K562 (cell line): ENCODE data around the gene MADCAM1. TPM values are rescaled to one million over a fixed set of nuclear protein-coding genes. Genes with fewer than 3 reads are reported as not detected.
A peak's percentile ranks its signal among the peaks of the same experiment; 100 is the strongest.

Experiments used
- ATAC-seq: fragments of 200-7000 bp; cut with Tn5 transposase; 3 replicates; pipeline ENCODE4 v1.9.1; 2020; ENCODE audit warnings: moderate library complexity
- BruUV-seq: library from RNA; stranded (reverse); fragments of 400-500 nt; replicated peaks from 2 replicates; lab custom pipeline; 2021; lab: Mats Ljungman, UMichigan
- CTCF ChIA-PET: fragments of 300-600 bp; formaldehyde crosslinking; extraction: SDS; loops from one replicate; lab custom pipeline; 2021; ENCODE audit warnings: low intra/inter-chr PET ratio; lab: Yijun Ruan, JAX
- POLR2A ChIA-PET: fragments of 300-600, 350-650 bp; sonication (Branson Sonifier 250); formaldehyde crosslinking; extraction: SDS; loops from one replicate; lab custom pipeline; 2021; ENCODE audit warnings: antibody characterized with exemption, inconsistent platforms; lab: Yijun Ruan, JAX
- DNase-seq, 4 experiments: peaks; one replicate each; pipeline versions ENCODE4 v3.0.0 to v3.0.0-alpha.2; 2011 to 2018; ENCODE audit warnings: low spot score in 3 of 4, mixed read lengths in 3 of 4; ENCODE audit errors: extremely low read depth in 1 of 4
- FAIRE-seq: peaks from 2 replicates; lab custom pipeline; 2011; peaks lifted over from hg19 to GRCh38; lab: Jason Lieb, UNC
- H2AFZ ChIP-seq: 2 replicates; pipeline ENCODE4 v1.6.0; 2011; ENCODE audit warnings: low read depth, low read length, control low read depth, inconsistent platforms
- H3K27ac ChIP-seq: fragments of 200-600 bp; 3 replicates; pipeline ENCODE4 v1.8.0; 2011; ENCODE audit warnings: low read depth, mild to moderate bottlenecking, control low read depth, inconsistent platforms, low read length, moderate library complexity, mixed read lengths; ENCODE audit errors: extremely low read depth
- H3K27me3 ChIP-seq, 2 experiments: fragments of 300-600 bp in 1 of 2; 2 replicates in 1 of 2; 3 replicates in 1 of 2; pipeline versions ENCODE4 v1.6.0 to v1.8.0; 2011; ENCODE audit warnings: inconsistent platforms in 2 of 2, low read length in 2 of 2, mild to moderate bottlenecking in 1 of 2, mixed read lengths in 1 of 2, moderate library complexity in 1 of 2; ENCODE audit not compliant: control insufficient read depth in 2 of 2, insufficient read depth in 2 of 2
- H3K36me3 ChIP-seq: fragments of 300-600 bp; 3 replicates; pipeline ENCODE4 v1.8.0; 2011; ENCODE audit warnings: mild to moderate bottlenecking, low read length, inconsistent platforms; ENCODE audit not compliant: control insufficient read depth, insufficient read depth
- H3K4me1 ChIP-seq, 2 experiments: fragments of 200-600 bp in 1 of 2; replicated peaks in 1 of 2; 2 replicates in 1 of 2; 3 replicates in 1 of 2; pipeline versions ENCODE4 v1.5.1 to v1.8.0; 2011; ENCODE audit warnings: inconsistent platforms in 2 of 2, low read length in 2 of 2, mild to moderate bottlenecking in 1 of 2, mixed read lengths in 1 of 2, moderate library complexity in 1 of 2; ENCODE audit not compliant: control insufficient read depth in 2 of 2, insufficient read depth in 2 of 2
- H3K4me2 ChIP-seq: 2 replicates; pipeline ENCODE4 v1.6.1; 2011; ENCODE audit warnings: low read length, control low read depth, inconsistent platforms, mixed read lengths; ENCODE audit not compliant: insufficient read depth
- H3K4me3 ChIP-seq: fragments of 200-600 bp; sonication (generic), shearing (Covaris generic); 2 replicates; pipeline ENCODE4 v1.5.1; 2016; ENCODE audit warnings: control low read depth, inconsistent platforms
- H3K79me2 ChIP-seq: fragments of 200-600 bp; 3 replicates; pipeline ENCODE4 v1.8.0; 2011; ENCODE audit warnings: low read length, inconsistent platforms; ENCODE audit not compliant: control insufficient read depth, insufficient read depth
- H3K9ac ChIP-seq, 2 experiments: 2 replicates each; pipeline versions ENCODE4 v1.6.0 to v1.6.1; 2011; ENCODE audit warnings: low read depth in 2 of 2, low read length in 2 of 2, control low read depth in 1 of 2, inconsistent platforms in 1 of 2, mild to moderate bottlenecking in 1 of 2, mixed read lengths in 1 of 2; ENCODE audit not compliant: insufficient read depth in 1 of 2
- H3K9me1 ChIP-seq: one replicate; pipeline ENCODE4 v1.6.0; 2011; ENCODE audit warnings: inconsistent platforms, mild to moderate bottlenecking, low read length, moderate library complexity; ENCODE audit not compliant: control insufficient read depth, insufficient read depth
- H3K9me3 ChIP-seq: replicated peaks from 2 replicates; pipeline ENCODE4 v1.5.1; 2011; ENCODE audit warnings: low read depth, low read length, inconsistent platforms; ENCODE audit not compliant: control insufficient read depth, insufficient read depth
- H4K20me1 ChIP-seq: replicated peaks from 2 replicates; pipeline ENCODE4 v1.6.1; 2011; ENCODE audit warnings: low read length, inconsistent platforms, mixed read lengths; ENCODE audit not compliant: control insufficient read depth, insufficient read depth
- BCOR ChIP-seq: fragments of 450-650 bp; IDR thresholded peaks from 2 replicates; pipeline ENCODE4 v1.6.1; 2016
- DEAF1 ChIP-seq: fragments of 450-650 bp; formaldehyde crosslinking; IDR thresholded peaks from 2 replicates; pipeline ENCODE4 v1.4.0; 2020; ENCODE audit warnings: mild to moderate bottlenecking, moderate library complexity
- EGR1 ChIP-seq: fragments of 450-650 bp; conservative IDR thresholded peaks from 2 replicates; pipeline ENCODE4 v1.6.1; 2017; ENCODE audit warnings: mild to moderate bottlenecking
- KDM1A ChIP-seq, 2 experiments: fragments of 450-650 bp; IDR thresholded peaks; 2 replicates each; pipeline ENCODE4 v1.6.1; 2016; ENCODE audit warnings: mild to moderate bottlenecking in 2 of 2
- KLF10 ChIP-seq: fragments of 250-450 bp; sonication (Bioruptor Pico); IDR thresholded peaks from 2 replicates; pipeline ENCODE4 v1.6.1; 2021; ENCODE audit warnings: matching md5 sums
- PHTF2 ChIP-seq: fragments of 250-450 bp; sonication (Bioruptor Pico); IDR thresholded peaks from 2 replicates; pipeline ENCODE4 v1.5.0; 2021; ENCODE audit warnings: mild to moderate bottlenecking
- RBM25 ChIP-seq: fragments of 200-400 bp; formaldehyde crosslinking; IDR thresholded peaks from 2 replicates; pipeline ENCODE4 v1.6.1; 2018; ENCODE audit warnings: low read length, low read depth, moderate library complexity; ENCODE audit not compliant: severe bottlenecking
- STAG1 ChIP-seq: sonication (generic); formaldehyde crosslinking; IDR thresholded peaks from 2 replicates; pipeline ENCODE4 v1.5.0; 2020; ENCODE audit warnings: missing genetic modification reagents, borderline replicate concordance
- VEZF1 ChIP-seq: fragments of 200-800 bp; sonication (Bioruptor generic); IDR thresholded peaks from 2 replicates; pipeline ENCODE4 v1.6.1; 2017; ENCODE audit warnings: missing genetic modification characterization, missing compliant biosample characterization
- ZFP36 ChIP-seq: fragments of 150-350 bp; IDR thresholded peaks from 2 replicates; pipeline ENCODE4 v1.6.1; 2018; ENCODE audit warnings: low read length, low read depth; ENCODE audit not compliant: partially characterized antibody
- ZNF232 ChIP-seq: sonication (generic); formaldehyde crosslinking; IDR thresholded peaks from 2 replicates; pipeline ENCODE4 v1.8.0; 2022; ENCODE audit warnings: mild to moderate bottlenecking, missing genetic modification reagents
- ZNF282 ChIP-seq: sonication (generic); formaldehyde crosslinking; IDR thresholded peaks from 2 replicates; pipeline ENCODE4 v1.8.1; 2023; ENCODE audit warnings: missing genetic modification reagents
- ZNF408 ChIP-seq: fragments of 250-450 bp; sonication (Bioruptor Pico); IDR thresholded peaks from 2 replicates; pipeline ENCODE4 v1.4.0; 2020; ENCODE audit warnings: low read depth, mild to moderate bottlenecking, moderate library complexity
- WGBS: fragments of 100-300 bp; shearing (Covaris generic); methylation state at CpG from one replicate; pipeline ENCODE4 v1.1.6; 2016; ENCODE audit warnings: low coverage, mixed read lengths; ENCODE audit not compliant: insufficient coverage; ENCODE audit errors: missing lambda C conversion rate; 5-methylcytosine and 5-hydroxymethylcytosine counted together
- in situ Hi-C: fragments of 300-500 bp; cut with MboI; formaldehyde crosslinking; loops from 4 replicates; pipeline ENCODE4 v1.15.0; 2018; ENCODE audit warnings: inconsistent platforms, mixed read lengths
- intact Hi-C: fragments of 100-400 bp; cut with micrococcal nuclease; formaldehyde crosslinking; loops from 2 replicates; pipeline ENCODE4 v1.14.2; 2022
- polyA plus RNA-seq, 8 experiments: library from polyadenylated mRNA; depleted of rRNA in 4 of 8; stranded (reverse) in 5 of 8; unstranded in 3 of 8; fragments of >200 nt; fragmentation: Nextera tagmentation in 2 of 8; fragmentation: Illumina TruSeq in 1 of 8; extraction: Ambion mirVana in 2 of 8; extraction: Trizol in 1 of 8; gene quantifications; 2 replicates each; pipeline versions ENCODE4 v1.2.1 to v1.2.3, GENCODE V29; 2011 to 2014; ENCODE audit warnings: inconsistent platforms in 1 of 8, missing spikeins in 1 of 8
- total RNA-seq, 7 experiments: library from RNA; depleted of rRNA in 6 of 7; stranded (reverse); fragments of >200 nt in 6 of 7; fragmentation: Illumina TruSeq in 2 of 7; extraction: Trizol in 2 of 7; gene quantifications; 2 replicates each; pipeline versions ENCODE4 v1.2.1 to v1.2.3, GENCODE V29; 2011 to 2021; ENCODE audit warnings: low replicate concordance in 1 of 7
- TF ChIP-seq, protein P1 (sequence below): sonication (generic); formaldehyde crosslinking; IDR thresholded peaks from 2 replicates; pipeline ENCODE4 v1.8.0; 2022; ENCODE audit warnings: missing genetic modification reagents, mild to moderate bottlenecking, borderline replicate concordance

The MADCAM1 gene
- total and polyA plus RNA-seq, 9 of the 15 experiments (the other 6 are each of a cell fraction or from before 2014, with no cell fraction given) = 0.09 to 0.36 (median 0.09) TPM; not detected in 6

DNA sequence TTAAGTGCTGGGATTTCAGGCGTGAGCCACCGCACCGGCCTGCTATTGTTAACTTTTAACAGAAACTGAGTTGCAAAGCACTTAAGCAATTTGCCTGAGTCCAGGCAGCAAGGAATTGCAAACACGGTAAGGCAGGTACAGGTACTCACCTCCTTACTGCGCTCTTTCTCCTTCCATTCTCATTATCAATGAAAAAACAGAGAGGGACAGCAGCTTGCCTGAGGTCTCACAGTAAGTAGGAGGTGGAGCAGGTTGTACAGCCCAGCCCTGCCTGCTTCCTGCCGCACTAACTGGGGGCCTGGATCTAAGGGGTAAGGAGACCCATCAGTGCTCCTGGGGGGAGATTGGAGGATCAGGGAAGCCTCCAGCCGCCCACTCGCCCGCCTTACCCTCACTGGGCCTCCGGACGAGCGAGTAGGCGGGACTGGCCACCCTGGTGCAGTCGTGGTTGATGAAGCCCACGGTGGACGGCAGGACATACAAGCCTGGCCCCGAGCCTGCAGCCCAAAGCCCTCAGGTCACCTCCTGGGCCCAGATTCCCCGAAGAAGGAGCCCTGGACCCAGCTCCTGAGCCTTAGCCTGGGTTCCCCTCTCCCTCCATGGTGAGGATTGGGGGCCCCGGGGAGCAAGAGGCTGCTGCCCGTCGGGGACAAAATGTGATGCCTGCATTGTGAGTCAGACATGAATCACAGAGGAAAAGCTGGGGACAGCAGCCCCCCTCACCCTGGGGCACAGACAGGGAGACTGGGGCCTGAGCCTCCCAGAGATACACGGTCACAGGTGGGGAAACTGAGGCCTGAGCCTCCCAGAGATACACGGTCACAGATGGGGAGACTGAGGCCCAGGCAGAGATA, 24.1 kb upstream of the MADCAM1 start:
- no peak overlapping the region for H3K27ac ChIP-seq
- H3K9ac ChIP-seq = no peak overlapping the region
- peaks cover 5% of the 10 kb centered on the region; the same call in 1 of the 2 replicates for H4K20me1 ChIP-seq
- H3K4me3 ChIP-seq = no peak overlapping the region
- TF ChIP-seq, protein P1, sequence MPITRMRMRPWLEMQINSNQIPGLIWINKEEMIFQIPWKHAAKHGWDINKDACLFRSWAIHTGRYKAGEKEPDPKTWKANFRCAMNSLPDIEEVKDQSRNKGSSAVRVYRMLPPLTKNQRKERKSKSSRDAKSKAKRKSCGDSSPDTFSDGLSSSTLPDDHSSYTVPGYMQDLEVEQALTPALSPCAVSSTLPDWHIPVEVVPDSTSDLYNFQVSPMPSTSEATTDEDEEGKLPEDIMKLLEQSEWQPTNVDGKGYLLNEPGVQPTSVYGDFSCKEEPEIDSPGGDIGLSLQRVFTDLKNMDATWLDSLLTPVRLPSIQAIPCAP (CRISPR knock-in tag) = no peak
- TF ChIP-seq STAG1 (CRISPR knock-in tag) (no peak), ZNF408 (no peak), BCOR (peak; percentile 35; the same call in 1 of the 2 replicates), ZFP36 (peak; percentile 18), PHTF2 (CRISPR knock-in tag) (no peak), ZNF232 (CRISPR knock-in tag) (no peak), KLF10 (CRISPR knock-in tag) (no peak), EGR1 (peak; percentile 47; the same call in 1 of the 2 replicates), DEAF1 (CRISPR knock-in tag) (no peak), VEZF1 (CRISPR knock-in tag) (no peak), ZNF282 (CRISPR knock-in tag) (no peak), RBM25 (peak; percentile 60), KDM1A (IDR thresholded peaks at IDR 0.05) (peak; percentile 23 to 35; a peak in 1 of 4 replicates)
- ATAC-seq (peak; percentile 36), DNase-seq (no peak), FAIRE-seq (no peak)
- WGBS = 25% methylated on average over 21 of the region's 23 CpGs
- peaks cover 0 to 22% of the 10 kb centered on the region in 2 experiments; a peak in 2 of 5 replicates for H3K27me3 ChIP-seq
- H3K9me3 ChIP-seq = no peaks in the 10 kb centered on the region
- peaks cover 0 to 34% of the 10 kb centered on the region in 2 experiments; a peak in 3 of 5 replicates for H3K4me1 ChIP-seq
- intact Hi-C loops (no loop called here), in situ Hi-C loops (no loop called here)
- H3K9me1 ChIP-seq = no peaks in the 10 kb centered on the region
- POLR2A ChIA-PET = interaction anchor here (0.6 to 1.1 kb wide), 2 partner anchors 8 to 169 kb away, joined by 3 read pairs; no protein-coding TSS in a partner anchor
- CTCF ChIA-PET = no interaction called here
- no TSS peak for BruUV-seq
- H3K79me2 ChIP-seq = no peaks in the 10 kb centered on the region
- H2AFZ ChIP-seq = no peak overlapping the region
- no peak overlapping the region for H3K4me2 ChIP-seq
- no peaks in the 10 kb centered on the region for H3K36me3 ChIP-seq
